B cell (primary cell): ENCODE results near the gene NADK2. TPM values are rescaled to one million over a fixed set of nuclear protein-coding genes. Genes with fewer than 3 reads are reported as not detected.
A peak's percentile ranks its signal among the peaks of the same experiment; 100 is the strongest.

Experiments used
- ATAC-seq: fragments of 200-7000 bp; cut with Tn5 transposase; one replicate; pipeline ENCODE4 v1.10.0; 2021; ENCODE audit warnings: low read depth, mild to moderate bottlenecking, moderate number of reproducible peaks, moderate library complexity
- CTCF ChIA-PET: fragments of 350-600 bp; sonication (Branson Sonifier 250); formaldehyde crosslinking; loops from one replicate; lab custom pipeline; 2021; ENCODE audit warnings: antibody characterized with exemption, inconsistent platforms; lab: Charles Lee
- POLR2A ChIA-PET: fragments of 350-600 bp; sonication (Branson Sonifier 250); formaldehyde crosslinking; loops from one replicate; lab custom pipeline; 2021; ENCODE audit warnings: antibody characterized with exemption; lab: Charles Lee
- DNase-seq: peaks from one replicate; pipeline ENCODE4 v3.0.0; 2013
- H2AFZ ChIP-seq: 2 replicates; pipeline ENCODE4 v1.6.1; 2012; ENCODE audit warnings: mild to moderate bottlenecking, low read depth, low read length; ENCODE audit not compliant: insufficient read depth, poor library complexity, severe bottlenecking
- H3K27ac ChIP-seq, 2 donors: 1 replicate in 1 of 2; 2 replicates in 1 of 2; pipeline ENCODE4 v1.5.1; 2012 to 2013; ENCODE audit warnings: low read length in 2 of 2, mild to moderate bottlenecking in 2 of 2, moderate library complexity in 1 of 2
- H3K27me3 ChIP-seq, 4 experiments: fragments of 200-600 bp in 1 of 4; sonication (generic) in 1 of 4; replicated peaks in 1 of 4; 1 replicate in 2 of 4; 2 replicates in 2 of 4; pipeline versions ENCODE4 v1.6.1 to v1.7.0; 2013 to 2016; ENCODE audit warnings: low read length in 3 of 4, mild to moderate bottlenecking in 2 of 4, mixed read lengths in 1 of 4, moderate library complexity in 1 of 4; ENCODE audit not compliant: insufficient read depth in 4 of 4, control insufficient read depth in 3 of 4; ENCODE audit errors: control extremely low read depth in 1 of 4
- H3K36me3 ChIP-seq, 2 experiments: replicated peaks in 1 of 2; 1 replicate in 1 of 2; 2 replicates in 1 of 2; pipeline versions ENCODE4 v1.6.1 to v1.7.1; 2013; ENCODE audit warnings: low read length in 1 of 2; ENCODE audit not compliant: insufficient read depth in 2 of 2, control insufficient read depth in 1 of 2; ENCODE audit errors: control extremely low read depth in 1 of 2, extremely low read depth in 1 of 2
- H3K4me1 ChIP-seq, 2 donors: fragments of 200-600 bp in 1 of 2; sonication (generic) in 1 of 2; 1 replicate in 1 of 2; 2 replicates in 1 of 2; pipeline versions ENCODE4 v1.5.1 to v1.6.1; 2013 to 2017; ENCODE audit warnings: low read length in 2 of 2; ENCODE audit not compliant: control insufficient read depth in 2 of 2, insufficient read depth in 2 of 2
- H3K4me2 ChIP-seq: replicated peaks from 2 replicates; pipeline ENCODE3; 2012; ENCODE audit warnings: mild to moderate bottlenecking, low read depth, low read length; ENCODE audit not compliant: poor library complexity, severe bottlenecking
- H3K4me3 ChIP-seq, 5 experiments: fragments of 200-600 bp in 1 of 5; sonication (generic) in 1 of 5; 1 replicate in 3 of 5; 2 replicates in 2 of 5; pipeline versions ENCODE4 v1.5.1 to v1.7.0; 2011 to 2016; ENCODE audit warnings: low read length in 4 of 5, mild to moderate bottlenecking in 4 of 5, low read depth in 2 of 5, control low read depth in 1 of 5, moderate library complexity in 1 of 5; ENCODE audit not compliant: insufficient read depth in 1 of 5; ENCODE audit errors: control extremely low read depth in 1 of 5, extremely low read depth in 1 of 5
- H3K79me2 ChIP-seq: fragments of 200-600 bp; sonication (generic); one replicate; pipeline ENCODE4 v1.6.0; 2016; ENCODE audit warnings: low read length; ENCODE audit not compliant: control insufficient read depth, insufficient read depth
- H3K9ac ChIP-seq: fragments of 200-600 bp; sonication (generic); 2 replicates; pipeline ENCODE4 v1.6.1; 2017; ENCODE audit warnings: mild to moderate bottlenecking, low read length, moderate library complexity
- H3K9me3 ChIP-seq, 3 donors: one replicate each; pipeline versions ENCODE4 v1.6.1 to v1.7.1; 2013; ENCODE audit warnings: low read length in 2 of 3; ENCODE audit not compliant: control insufficient read depth in 2 of 3, insufficient read depth in 1 of 3; ENCODE audit errors: control extremely low read depth in 1 of 3
- H4K20me1 ChIP-seq: 2 replicates; pipeline ENCODE4 v1.6.0; 2012; ENCODE audit warnings: mild to moderate bottlenecking, low read length; ENCODE audit not compliant: insufficient read depth, control insufficient read depth, poor library complexity, severe bottlenecking
- H3K27ac Mint-ChIP-seq: one replicate; pipeline ENCODE4 v1.8.0; 2021; ENCODE audit warnings: mixed read lengths
- H3K27me3 Mint-ChIP-seq: one replicate; pipeline ENCODE4 v1.8.0; 2021; ENCODE audit warnings: mixed read lengths
- H3K4me1 Mint-ChIP-seq: one replicate; pipeline ENCODE4 v1.8.0; 2021; ENCODE audit warnings: mixed read lengths
- H3K4me3 Mint-ChIP-seq: one replicate; pipeline ENCODE4 v1.8.0; 2021; ENCODE audit warnings: mixed read lengths
- H3K9me3 Mint-ChIP-seq: one replicate; pipeline ENCODE4 v1.8.0; 2022; ENCODE audit warnings: mixed read lengths; ENCODE audit not compliant: insufficient read depth
- EZH2 ChIP-seq: IDR thresholded peaks from 2 replicates; pipeline ENCODE4 v1.6.1; 2012; ENCODE audit warnings: borderline replicate concordance, low read depth, mild to moderate bottlenecking, moderate library complexity, low read length; ENCODE audit not compliant: insufficient read depth, poor library complexity, severe bottlenecking
- WGBS: methylation state at CpG from one replicate; pipeline ENCODE4 v1.1.5; 2013; ENCODE audit warnings: missing lambda C conversion rate; ENCODE audit not compliant: insufficient coverage; 5-methylcytosine and 5-hydroxymethylcytosine counted together
- intact Hi-C: fragments of 100-400 bp; cut with micrococcal nuclease; formaldehyde crosslinking; loops from one replicate; pipeline ENCODE4 v1.10.0; 2022
- polyA plus RNA-seq: library from polyadenylated mRNA; depleted of rRNA; stranded (reverse); fragments of >200 nt; gene quantifications from 2 replicates; pipeline ENCODE4 v1.2.3, GENCODE V29; 2012
- total RNA-seq, 2 donors: library from RNA; stranded (reverse); fragments of 120-200 nt in 1 of 2; gene quantifications; 1 replicate in 1 of 2; 2 replicates in 1 of 2; pipeline versions ENCODE4 v1.2.3 to v1.2.4, GENCODE V29; 2013 to 2022
- TF ChIP-seq, protein P1 (sequence below): fragments of 200-600 bp; IDR thresholded peaks from one replicate; pipeline ENCODE4 v1.8.0; 2022; ENCODE audit warnings: antibody characterized with exemption, mild to moderate bottlenecking

Gene NADK2
- total and polyA plus RNA-seq, 2 donors (not counting 1 experiment from before 2014, with no cell fraction given) = 3.3 to 18.6 TPM

DNA sequence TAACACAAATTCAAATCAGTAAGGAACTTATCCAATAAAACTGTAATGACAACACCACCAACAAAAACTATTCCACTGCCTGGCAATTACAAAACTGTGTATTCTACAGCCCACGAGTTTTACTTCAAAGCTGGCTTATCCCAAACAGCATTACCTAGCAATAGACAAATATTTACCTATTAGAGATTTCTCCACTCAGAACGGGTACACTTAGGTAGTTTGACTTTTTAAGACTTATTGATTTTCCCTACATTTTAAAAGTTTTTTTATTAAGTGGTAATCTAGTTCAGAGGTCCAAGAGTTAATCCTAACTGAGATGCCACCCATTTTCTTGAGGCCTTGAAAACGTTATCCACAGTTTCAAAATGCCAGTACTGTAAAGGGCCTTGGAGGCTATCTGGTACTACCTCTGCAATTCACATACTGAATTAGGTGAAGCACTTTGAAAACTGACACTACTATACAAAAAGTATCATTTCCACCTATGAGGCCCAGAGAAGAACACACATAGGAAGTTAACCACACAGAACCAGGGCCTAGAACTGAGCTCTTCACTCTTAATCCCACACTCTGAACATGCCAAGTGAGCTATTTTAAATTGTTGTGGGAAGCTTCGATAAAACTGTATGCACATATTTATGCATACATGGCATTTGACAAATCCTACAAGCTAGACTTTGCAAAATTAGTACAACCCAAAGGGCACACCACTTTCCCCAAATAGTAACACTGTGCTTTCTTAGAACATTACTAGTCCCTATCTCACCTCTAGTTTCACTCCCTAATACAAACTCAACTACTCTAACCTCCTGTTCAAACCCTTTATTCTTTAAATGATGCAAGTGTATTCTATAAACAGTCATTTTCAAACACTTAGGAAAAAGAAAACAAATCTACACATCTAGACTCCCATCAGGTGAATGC is 2.1 kb downstream of the NADK2 start:
- Mint-ChIP-seq H3K4me3 (peak overlapping the region; percentile 92), H3K27ac (peak overlapping the region; percentile 47), H3K9me3 (no peaks in the 10 kb centered on the region), H3K27me3 (no peaks in the 10 kb centered on the region), H3K4me1 (peaks cover 53% of the 10 kb centered on the region)
- Histone ChIP-seq H3K27me3 (no peaks in the 10 kb centered on the region), H3K9me3 (no peaks in the 10 kb centered on the region), H2AFZ (peak overlapping the region; percentile 82), H3K79me2 (peaks cover 5% of the 10 kb centered on the region), H3K36me3 (no peaks in the 10 kb centered on the region), H4K20me1 (no peaks in the 10 kb centered on the region), H3K4me1 (peaks cover 19 to 23% of the 10 kb centered on the region in 2 donors), H3K9ac (no peak overlapping the region), H3K4me2 (peak overlapping the region; percentile 94), H3K4me3 (no peak overlapping the region), H3K27ac (peak overlapping the region in 1 of 2 donors; percentile 92)
- ATAC-seq (no peak), DNase-seq (peak; percentile 11)
- 57% methylated on average over 1 of the region's 4 CpGs for WGBS
- ChIA-PET CTCF (no interaction called here), POLR2A (no interaction called here)
- intact Hi-C loops = loop anchor here (5.0 kb wide), 3 partner anchors 453 to 1322 kb away; partner anchors contain the start of genes BRIX1, RAD1 and WDR70
- TF ChIP-seq EZH2 = no peak
- TF ChIP-seq, protein P1, sequence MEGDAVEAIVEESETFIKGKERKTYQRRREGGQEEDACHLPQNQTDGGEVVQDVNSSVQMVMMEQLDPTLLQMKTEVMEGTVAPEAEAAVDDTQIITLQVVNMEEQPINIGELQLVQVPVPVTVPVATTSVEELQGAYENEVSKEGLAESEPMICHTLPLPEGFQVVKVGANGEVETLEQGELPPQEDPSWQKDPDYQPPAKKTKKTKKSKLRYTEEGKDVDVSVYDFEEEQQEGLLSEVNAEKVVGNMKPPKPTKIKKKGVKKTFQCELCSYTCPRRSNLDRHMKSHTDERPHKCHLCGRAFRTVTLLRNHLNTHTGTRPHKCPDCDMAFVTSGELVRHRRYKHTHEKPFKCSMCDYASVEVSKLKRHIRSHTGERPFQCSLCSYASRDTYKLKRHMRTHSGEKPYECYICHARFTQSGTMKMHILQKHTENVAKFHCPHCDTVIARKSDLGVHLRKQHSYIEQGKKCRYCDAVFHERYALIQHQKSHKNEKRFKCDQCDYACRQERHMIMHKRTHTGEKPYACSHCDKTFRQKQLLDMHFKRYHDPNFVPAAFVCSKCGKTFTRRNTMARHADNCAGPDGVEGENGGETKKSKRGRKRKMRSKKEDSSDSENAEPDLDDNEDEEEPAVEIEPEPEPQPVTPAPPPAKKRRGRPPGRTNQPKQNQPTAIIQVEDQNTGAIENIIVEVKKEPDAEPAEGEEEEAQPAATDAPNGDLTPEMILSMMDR = no peak
